Left ventricle myocardium inferior (tissue), 1 donor: ENCODE results near the gene MRPL17. TPM values are rescaled to one million over a fixed set of nuclear protein-coding genes. Genes with fewer than 3 reads are reported as not detected.

Experiments
- DNase-seq: peaks from one replicate; pipeline ENCODE4 v3.0.0-alpha.2; 2020
- H3K27ac ChIP-seq: fragments of 200-600 bp; replicated peaks from 2 replicates; pipeline ENCODE4 v1.8.0; 2021
- H3K27me3 ChIP-seq: fragments of 200-600 bp; 2 replicates; pipeline ENCODE4 v1.8.0; 2021; ENCODE audit warnings: low read depth
- H3K36me3 ChIP-seq: fragments of 200-600 bp; 2 replicates; pipeline ENCODE4 v1.8.0; 2021
- H3K4me1 ChIP-seq: fragments of 200-600 bp; 2 replicates; pipeline ENCODE4 v1.8.0; 2021
- H3K4me3 ChIP-seq: fragments of 200-600 bp; 2 replicates; pipeline ENCODE4 v1.8.0; 2021; ENCODE audit warnings: mild to moderate bottlenecking, moderate library complexity
- H3K9me3 ChIP-seq: fragments of 200-600 bp; replicated peaks from 2 replicates; pipeline ENCODE4 v1.8.0; 2021
- CTCF ChIP-seq: fragments of 200-600 bp; IDR thresholded peaks from 2 replicates; pipeline ENCODE4 v1.8.0; 2021; ENCODE audit warnings: antibody characterized with exemption, mild to moderate bottlenecking, borderline replicate concordance
- intact Hi-C: fragments of 100-400 bp; cut with micrococcal nuclease; formaldehyde crosslinking; loops from one replicate; pipeline ENCODE4 v1.11.0; 2022
- total RNA-seq: library from RNA; stranded (reverse); fragmentation: NEBNext Ultra II Directional; extraction: Animal tissue kit (Norgen Biotek cat#: 25700); gene quantifications from one replicate; pipeline ENCODE4 v1.2.1, GENCODE V29; 2021
- donor health status: DM: no; HTN: yes; CAD: no; lungs with severe emphysema.

MRPL17 gene
- total RNA-seq, 1 donor from 2014 or later: 40.2 TPM

GRCh38 chr11:6634534-6634933 is 48.6 kb downstream of the MRPL17 start:
- no peak overlapping the region for H3K4me3 ChIP-seq
- no peaks in the 10 kb centered on the region for H3K27me3 ChIP-seq
- peaks cover 72% of the 10 kb centered on the region for H3K4me1 ChIP-seq
- peak overlapping the region; percentile 85 for H3K27ac ChIP-seq
- H3K36me3 ChIP-seq: peaks cover 28% of the 10 kb centered on the region
- H3K9me3 ChIP-seq: no peaks in the 10 kb centered on the region
- intact Hi-C loops: no loop called here
- DNase-seq: no peak
- no peak for TF ChIP-seq CTCF

- no peak overlapping the region for H3K4me3 ChIP-seq
- peaks cover 64% of the 10 kb centered on the region for H3K4me1 ChIP-seq
- peak overlapping the region; percentile 85 for H3K27ac ChIP-seq
- no peaks in the 10 kb centered on the region for H3K27me3 ChIP-seq
- no peaks in the 10 kb centered on the region for H3K9me3 ChIP-seq
- intact Hi-C loops: no loop called here
- H3K36me3 ChIP-seq: peaks cover 35% of the 10 kb centered on the region
- DNase-seq: peak; percentile 71
- no peak for TF ChIP-seq CTCF
Measured at GRCh38 chr11:6633422-6634408, 49.4 kb downstream of the MRPL17 start.

- Histone ChIP-seq H3K4me1 (peaks cover 56% of the 10 kb centered on the region), H3K9me3 (no peaks in the 10 kb centered on the region), H3K27me3 (no peaks in the 10 kb centered on the region), H3K4me3 (no peak overlapping the region), H3K27ac (no peak overlapping the region), H3K36me3 (peaks cover 38% of the 10 kb centered on the region)
- TF ChIP-seq CTCF: no peak
- DNase-seq: no peak
- intact Hi-C loops: no loop called here
Measured at GRCh38 chr11:6632116-6633073, 50.7 kb downstream of the MRPL17 start.

- Histone ChIP-seq H3K36me3 (peaks cover 48% of the 10 kb centered on the region), H3K4me1 (peaks cover 51% of the 10 kb centered on the region), H3K27ac (no peak overlapping the region), H3K4me3 (no peak overlapping the region), H3K9me3 (no peaks in the 10 kb centered on the region), H3K27me3 (no peaks in the 10 kb centered on the region)
- no peak for DNase-seq
- no peak for TF ChIP-seq CTCF
- intact Hi-C loops: no loop called here
Measured at GRCh38 chr11:6631361-6631890, 51.7 kb downstream of the MRPL17 start.

- Histone ChIP-seq H3K4me3 (no peak overlapping the region), H3K27ac (no peak overlapping the region), H3K27me3 (no peaks in the 10 kb centered on the region), H3K9me3 (no peaks in the 10 kb centered on the region), H3K4me1 (peaks cover 45% of the 10 kb centered on the region), H3K36me3 (peaks cover 54% of the 10 kb centered on the region)
- no peak for DNase-seq
- TF ChIP-seq CTCF: no peak
- intact Hi-C loops: no loop called here
Measured at GRCh38 chr11:6630632-6631291, 52.4 kb downstream of the MRPL17 start.
